Activated CD8-positive, alpha-beta memory T cell treated with anti-CD3 and anti-CD28 coated beads, Interleukin-2, amount 50 U/mL, for 4 hours (primary cell): ENCODE data around the gene RCN2.
"Not testable (repeated sequence)": the region's sequence is repeated elsewhere in the genome, so short reads cannot be mapped to it uniquely, and the experiment has no call there.

Source experiments
- DNase-seq: peaks from one replicate; pipeline ENCODE4 v3.0.0-alpha.2; 2020

RCN2 gene

GRCh38 chr15:76931397-76932134 is at the start of gene RCN2:
TSS of gene RCN2 (plus strand) at chr15:76931749. CDS start at chr15:76931842, 93 bp downstream.
- DNase-seq: peak; percentile 92

GRCh38 chr15:76885212-76885611 is 46.3 kb upstream of the RCN2 start:
- no peak for DNase-seq

- DNase-seq: not testable (repeated sequence)
Observed at GRCh38 chr15:76887280-76888141, 44.0 kb upstream of the RCN2 start.

- not testable (repeated sequence) for DNase-seq
Observed at GRCh38 chr15:76892836-76893235, 38.7 kb upstream of the RCN2 start.

GRCh38 chr15:76894174-76894573 is 37.4 kb upstream of the RCN2 start:
- no peak for DNase-seq

GRCh38 chr15:76898102-76898501 is 33.4 kb upstream of the RCN2 start:
- no peak for DNase-seq

GRCh38 chr15:76899176-76899930 is 32.2 kb upstream of the RCN2 start:
- DNase-seq: not testable (repeated sequence)

- DNase-seq: not testable (repeated sequence)
Observed at GRCh38 chr15:76899931-76900310, 31.6 kb upstream of the RCN2 start.

GRCh38 chr15:76901965-76902364 is 29.6 kb upstream of the RCN2 start:
- DNase-seq: no peak

- no peak for DNase-seq
Observed at GRCh38 chr15:76903251-76903681, 28.3 kb upstream of the RCN2 start.

GRCh38 chr15:76904461-76905012 is 27.0 kb upstream of the RCN2 start:
- DNase-seq: no peak

- peak; percentile 92 for DNase-seq
Observed at GRCh38 chr15:76905013-76905839, 26.3 kb upstream of the RCN2 start, which contains the start of gene SCAPER. TSS of gene SCAPER (minus strand) at chr15:76905340. CDS start at chr15:76883817, 21,523 bp downstream.

- DNase-seq: no peak
Observed at GRCh38 chr15:76905855-76906254, 25.7 kb upstream of the RCN2 start.

- DNase-seq: no peak
Observed at GRCh38 chr15:76912430-76912829, 19.1 kb upstream of the RCN2 start.

GRCh38 chr15:76913737-76914136 is 17.8 kb upstream of the RCN2 start:
- no peak for DNase-seq

GRCh38 chr15:76916369-76916768 is 15.2 kb upstream of the RCN2 start:
- no peak for DNase-seq

GRCh38 chr15:76928201-76928600 is 3.3 kb upstream of the RCN2 start:
- no peak for DNase-seq

- no peak for DNase-seq
Observed at GRCh38 chr15:76929011-76929760, 2.4 kb upstream of the RCN2 start.

- DNase-seq: no peak
Observed at GRCh38 chr15:76930831-76931396, 635 bp upstream of the RCN2 start.

- no peak for DNase-seq
Observed at GRCh38 chr15:76932135-76932966, 802 bp downstream of the RCN2 start.
